Measurements from ENCODE around the gene CELF2.

CELF2 gene

DNA sequence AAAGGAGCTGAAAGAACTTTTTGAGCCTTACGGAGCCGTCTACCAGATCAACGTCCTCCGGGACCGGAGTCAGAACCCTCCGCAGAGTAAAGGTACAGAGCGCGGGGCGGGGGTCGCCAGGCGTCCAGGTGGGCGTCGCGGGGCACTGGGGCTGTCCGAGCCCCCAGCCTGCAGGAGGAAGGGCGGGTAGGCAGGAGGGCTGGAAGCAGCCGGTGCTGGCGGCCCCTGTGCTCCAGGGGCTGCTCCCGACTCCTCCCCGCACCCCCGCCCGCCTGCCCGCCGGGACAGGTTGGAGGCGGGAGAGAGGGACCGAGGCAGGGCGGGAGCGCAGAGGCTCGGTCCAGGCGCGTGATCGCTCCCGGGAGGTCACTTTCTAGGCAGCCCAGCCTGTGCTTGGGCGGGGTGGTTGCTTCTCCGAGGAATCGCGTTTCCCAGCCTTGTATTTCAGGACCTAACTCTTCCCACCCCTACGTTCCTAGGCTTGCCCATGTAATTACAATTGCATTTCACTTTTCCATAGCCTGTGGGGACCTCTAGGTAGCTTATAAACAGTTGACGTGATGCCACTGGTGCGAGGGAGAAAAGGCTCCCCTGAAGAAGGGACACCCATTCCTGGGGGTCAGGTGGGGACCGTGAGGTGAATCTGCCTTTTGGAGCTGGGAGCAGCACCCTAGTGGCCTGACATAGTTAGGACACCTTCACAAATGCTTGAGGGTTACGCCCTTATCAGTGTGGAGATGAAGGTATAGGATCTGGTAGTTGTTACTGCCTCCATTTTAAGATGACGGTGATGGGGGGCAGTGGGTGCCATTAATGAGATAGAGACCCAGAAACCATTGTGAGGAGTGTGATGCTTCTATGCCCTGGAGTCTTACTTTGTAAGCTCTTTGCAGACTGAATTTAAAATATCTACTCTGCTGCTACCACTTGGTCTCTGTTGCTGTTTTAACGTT lies 148.2 kb downstream of the CELF2 start:
- Histone ChIP-seq H2AFZ (ENCODE audit: low read depth, low read length) (peak overlapping the region; percentile 92), H3K4me2 (ENCODE audit: insufficient read depth, low read length) (peak overlapping the region; percentile 77), H3K4me1 (ENCODE audit: insufficient read depth, low read length) (peaks cover 75% of the 10 kb centered on the region), H3K9me3 (ENCODE audit: insufficient read depth, low read length, severe bottlenecking) (no peaks in the 10 kb centered on the region), H3K9ac (ENCODE audit: low read depth, low read length) (peak overlapping the region; percentile 92), H4K20me1 (ENCODE audit: insufficient read depth, low read length) (no peaks in the 10 kb centered on the region; the same call in 1 of the 2 replicates), H3K79me2 (ENCODE audit: insufficient read depth, low read length) (peaks cover 72% of the 10 kb centered on the region), H3K4me3 (ENCODE audit: low read depth in 1 of 2, low read length in 2 of 2) (peak overlapping the region; percentile 70 to 92), H3K36me3 (ENCODE audit: insufficient read depth, low read length) (peaks cover 34% of the 10 kb centered on the region), H3K27ac (ENCODE audit: low read length) (peak overlapping the region; percentile 97), H3K27me3 (ENCODE audit: insufficient read depth, low read length, poor library complexity) (no peaks in the 10 kb centered on the region)
- TF ChIP-seq EZH2 (IDR thresholded peaks at IDR 0.05; ENCODE audit: borderline replicate concordance, low read depth, low read length, severe bottlenecking): no peak
- TF ChIP-seq, protein P1, sequence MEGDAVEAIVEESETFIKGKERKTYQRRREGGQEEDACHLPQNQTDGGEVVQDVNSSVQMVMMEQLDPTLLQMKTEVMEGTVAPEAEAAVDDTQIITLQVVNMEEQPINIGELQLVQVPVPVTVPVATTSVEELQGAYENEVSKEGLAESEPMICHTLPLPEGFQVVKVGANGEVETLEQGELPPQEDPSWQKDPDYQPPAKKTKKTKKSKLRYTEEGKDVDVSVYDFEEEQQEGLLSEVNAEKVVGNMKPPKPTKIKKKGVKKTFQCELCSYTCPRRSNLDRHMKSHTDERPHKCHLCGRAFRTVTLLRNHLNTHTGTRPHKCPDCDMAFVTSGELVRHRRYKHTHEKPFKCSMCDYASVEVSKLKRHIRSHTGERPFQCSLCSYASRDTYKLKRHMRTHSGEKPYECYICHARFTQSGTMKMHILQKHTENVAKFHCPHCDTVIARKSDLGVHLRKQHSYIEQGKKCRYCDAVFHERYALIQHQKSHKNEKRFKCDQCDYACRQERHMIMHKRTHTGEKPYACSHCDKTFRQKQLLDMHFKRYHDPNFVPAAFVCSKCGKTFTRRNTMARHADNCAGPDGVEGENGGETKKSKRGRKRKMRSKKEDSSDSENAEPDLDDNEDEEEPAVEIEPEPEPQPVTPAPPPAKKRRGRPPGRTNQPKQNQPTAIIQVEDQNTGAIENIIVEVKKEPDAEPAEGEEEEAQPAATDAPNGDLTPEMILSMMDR (IDR thresholded peaks at IDR 0.05; ENCODE audit: borderline replicate concordance, extremely low read depth, low read length, poor library complexity, severe bottlenecking): peak; percentile 81
- peak; percentile 61 for ATAC-seq (ENCODE audit: insufficient read depth, low read depth)
- peak; percentile 79 for DNase-seq

DNA sequence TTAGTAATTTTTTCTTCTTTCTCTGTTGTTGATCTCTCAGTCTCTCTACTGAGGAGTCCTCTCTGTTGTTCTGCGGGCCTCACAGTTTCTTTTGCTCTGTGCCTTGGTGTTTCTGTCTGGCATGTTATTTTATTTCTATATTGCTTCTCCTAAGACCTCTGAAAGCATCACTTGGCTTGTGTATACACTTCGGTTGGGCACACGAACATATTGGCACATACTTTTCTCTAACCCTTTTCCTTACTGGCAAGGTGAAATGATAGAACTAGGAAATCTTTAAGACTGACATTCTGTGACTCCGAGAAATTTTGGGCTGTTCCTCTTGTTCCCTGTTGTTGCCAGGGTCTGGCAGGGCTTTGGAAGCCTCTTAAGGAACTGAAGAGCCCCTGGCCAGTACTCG lies 148.9 kb downstream of the CELF2 start:
- DNase-seq: no peak
- peaks cover 40% of the 10 kb centered on the region for H3K36me3 ChIP-seq (ENCODE audit: insufficient read depth, low read length)
- H3K9ac ChIP-seq (ENCODE audit: low read depth, low read length): peak overlapping the region; percentile 92
- H3K4me1 ChIP-seq (ENCODE audit: insufficient read depth, low read length): peaks cover 82% of the 10 kb centered on the region
- H3K4me3 ChIP-seq (ENCODE audit: low read depth in 1 of 2, low read length in 2 of 2): peak overlapping the region; percentile 70 to 92
- no peaks in the 10 kb centered on the region for H3K9me3 ChIP-seq (ENCODE audit: insufficient read depth, low read length, severe bottlenecking)
- peak overlapping the region; percentile 77 for H3K4me2 ChIP-seq (ENCODE audit: insufficient read depth, low read length)
- TF ChIP-seq EZH2 (IDR thresholded peaks at IDR 0.05; ENCODE audit: borderline replicate concordance, low read depth, low read length, severe bottlenecking): no peak
- TF ChIP-seq, protein P1 (IDR thresholded peaks at IDR 0.05; ENCODE audit: borderline replicate concordance, extremely low read depth, low read length, poor library complexity, severe bottlenecking): no peak
- peak overlapping the region; percentile 92; the same call in 1 of the 2 replicates for H2AFZ ChIP-seq (ENCODE audit: low read depth, low read length)
- no peaks in the 10 kb centered on the region for H3K27me3 ChIP-seq (ENCODE audit: insufficient read depth, low read length, poor library complexity)
- ATAC-seq (ENCODE audit: insufficient read depth, low read depth): no peak
- H3K79me2 ChIP-seq (ENCODE audit: insufficient read depth, low read length): peaks cover 79% of the 10 kb centered on the region
- H3K27ac ChIP-seq (ENCODE audit: low read length): peak overlapping the region; percentile 97
- no peaks in the 10 kb centered on the region; the same call in 1 of the 2 replicates for H4K20me1 ChIP-seq (ENCODE audit: insufficient read depth, low read length)

DNA sequence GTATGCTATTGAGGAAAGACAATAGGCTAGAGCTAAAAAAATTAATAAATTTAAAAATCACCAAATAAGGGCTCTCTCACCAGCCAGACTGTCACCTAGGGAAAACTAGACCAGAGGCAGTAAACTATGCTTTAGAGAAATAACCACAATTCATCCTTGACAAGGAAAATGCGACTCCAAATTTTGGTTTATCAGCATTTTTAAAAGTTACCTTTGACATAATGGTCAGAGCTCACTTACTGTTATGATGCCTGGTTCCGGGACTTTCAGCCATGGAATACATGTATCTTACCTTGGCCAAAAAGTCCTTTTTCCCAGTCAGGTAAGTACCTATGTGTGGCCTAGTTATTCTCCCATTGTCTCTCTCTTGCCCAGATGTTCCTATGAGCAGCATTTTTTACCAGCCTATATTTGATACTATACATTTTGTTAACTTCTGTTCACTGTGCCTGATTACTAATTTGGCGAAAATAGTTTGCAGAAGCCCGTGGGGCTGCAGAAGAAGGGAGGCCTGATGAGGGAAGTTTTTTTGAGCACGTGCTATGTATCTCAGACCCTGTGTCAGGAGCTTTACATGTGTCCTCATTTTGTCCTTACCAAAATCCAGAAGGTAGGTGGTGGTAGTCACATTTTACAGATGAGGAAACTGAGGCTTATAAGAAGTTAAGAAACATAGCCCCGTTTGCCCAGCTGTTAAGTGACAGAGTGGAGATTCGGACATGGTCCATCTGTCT lies 149.7 kb downstream of the CELF2 start:
- H3K79me2 ChIP-seq (ENCODE audit: insufficient read depth, low read length): peaks cover 88% of the 10 kb centered on the region
- peak overlapping the region; percentile 70 to 92; a peak in 3 of 4 replicates for H3K4me3 ChIP-seq (ENCODE audit: low read depth in 1 of 2, low read length in 2 of 2)
- H4K20me1 ChIP-seq (ENCODE audit: insufficient read depth, low read length): no peaks in the 10 kb centered on the region; the same call in 1 of the 2 replicates
- ATAC-seq (ENCODE audit: insufficient read depth, low read depth): no peak
- H3K4me1 ChIP-seq (ENCODE audit: insufficient read depth, low read length): peaks cover 84% of the 10 kb centered on the region
- peak overlapping the region; percentile 77 for H3K4me2 ChIP-seq (ENCODE audit: insufficient read depth, low read length)
- no peaks in the 10 kb centered on the region for H3K27me3 ChIP-seq (ENCODE audit: insufficient read depth, low read length, poor library complexity)
- no peak for DNase-seq
- no peak for TF ChIP-seq EZH2 (IDR thresholded peaks at IDR 0.05; ENCODE audit: borderline replicate concordance, low read depth, low read length, severe bottlenecking)
- TF ChIP-seq, protein P1 (IDR thresholded peaks at IDR 0.05; ENCODE audit: borderline replicate concordance, extremely low read depth, low read length, poor library complexity, severe bottlenecking): no peak
- no peak overlapping the region for H2AFZ ChIP-seq (ENCODE audit: low read depth, low read length)
- H3K9me3 ChIP-seq (ENCODE audit: insufficient read depth, low read length, severe bottlenecking): no peaks in the 10 kb centered on the region
- peak overlapping the region; percentile 97 for H3K27ac ChIP-seq (ENCODE audit: low read length)
- peaks cover 47% of the 10 kb centered on the region for H3K36me3 ChIP-seq (ENCODE audit: insufficient read depth, low read length)
- peak overlapping the region; percentile 92 for H3K9ac ChIP-seq (ENCODE audit: low read depth, low read length)

Measured in DND-41 (cell line).